CD4-positive, alpha-beta memory T cell (primary cell): ENCODE data around the gene NOX3. TPM values are rescaled to one million over a fixed set of nuclear protein-coding genes. Genes with fewer than 3 reads are reported as not detected.

Experiments
- CTCF ChIA-PET: fragments of 350-600 bp; sonication (Branson Sonifier 250); formaldehyde crosslinking; loops from one replicate; lab custom pipeline; 2021; ENCODE audit warnings: inconsistent platforms; ENCODE audit not compliant: partially characterized antibody; lab: Charles Lee
- POLR2A ChIA-PET: fragments of 350-600 bp; sonication (Branson Sonifier 250); formaldehyde crosslinking; loops from one replicate; lab custom pipeline; 2021; ENCODE audit not compliant: partially characterized antibody; lab: Charles Lee
- DNase-seq, 5 donors: peaks; one replicate each; pipeline versions ENCODE4 v3.0.0 to v3.0.0-alpha.2; 2020 to 2022; ENCODE audit warnings: mixed read lengths in 1 of 5
- H3K27ac ChIP-seq: one replicate; pipeline ENCODE4 v1.7.0; 2013; ENCODE audit warnings: low read depth, low read length
- H3K27me3 ChIP-seq: 2 replicates; pipeline ENCODE4 v1.7.0; 2013; ENCODE audit warnings: mild to moderate bottlenecking, low read length, moderate library complexity; ENCODE audit not compliant: insufficient read depth
- H3K36me3 ChIP-seq: 2 replicates; pipeline ENCODE4 v1.7.0; 2013; ENCODE audit warnings: mild to moderate bottlenecking, low read length, moderate library complexity; ENCODE audit not compliant: insufficient read depth
- H3K4me1 ChIP-seq: 2 replicates; pipeline ENCODE4 v1.7.0; 2013; ENCODE audit warnings: mild to moderate bottlenecking, low read length, moderate library complexity; ENCODE audit not compliant: insufficient read depth
- H3K4me3 ChIP-seq, 2 donors: one replicate each; pipeline ENCODE4 v1.7.0; 2013; ENCODE audit warnings: low read length in 2 of 2, mild to moderate bottlenecking in 1 of 2
- H3K9me3 ChIP-seq, 2 donors: one replicate each; pipeline ENCODE4 v1.7.0; 2013; ENCODE audit warnings: low read length in 2 of 2, control low read depth in 1 of 2; ENCODE audit not compliant: control insufficient read depth in 1 of 2
- H3K27ac Mint-ChIP-seq, 7 donors: one replicate each; pipeline ENCODE4 v1.8.0; 2020 to 2021; ENCODE audit warnings: mixed read lengths in 7 of 7, mild to moderate bottlenecking in 6 of 7, inconsistent platforms in 3 of 7, moderate library complexity in 3 of 7
- H3K27me3 Mint-ChIP-seq, 2 donors: one replicate each; pipeline ENCODE4 v1.8.0; 2020 to 2021; ENCODE audit warnings: mixed read lengths in 2 of 2
- H3K36me3 Mint-ChIP-seq, 2 donors: one replicate each; pipeline ENCODE4 v1.8.0; 2020 to 2021; ENCODE audit warnings: mixed read lengths in 2 of 2, inconsistent platforms in 1 of 2, mild to moderate bottlenecking in 1 of 2
- H3K4me1 Mint-ChIP-seq, 4 donors: one replicate each; pipeline ENCODE4 v1.8.0; 2020 to 2021; ENCODE audit warnings: mixed read lengths in 4 of 4, mild to moderate bottlenecking in 1 of 4
- H3K4me3 Mint-ChIP-seq, 8 donors: one replicate each; pipeline ENCODE4 v1.8.0; 2020 to 2021; ENCODE audit warnings: mixed read lengths in 8 of 8, mild to moderate bottlenecking in 7 of 8, moderate library complexity in 6 of 8, inconsistent platforms in 3 of 8
- H3K9me3 Mint-ChIP-seq, 8 donors: one replicate each; pipeline ENCODE4 v1.8.0; 2020 to 2021; ENCODE audit warnings: mixed read lengths in 8 of 8, mild to moderate bottlenecking in 5 of 8, inconsistent platforms in 3 of 8, moderate library complexity in 1 of 8
- intact Hi-C: fragments of 100-400 bp; cut with micrococcal nuclease; formaldehyde crosslinking; loops from one replicate; pipeline ENCODE4 v1.15.1; 2023
- polyA plus RNA-seq, 2 donors: library from polyadenylated mRNA; unstranded; fragments of 300-500 nt; fragmentation: Illumina TruSeq; gene quantifications; one replicate each; pipeline ENCODE4 v1.2.3, GENCODE V29; 2021
- total RNA-seq, 2 experiments: library from RNA; stranded (reverse); gene quantifications; one replicate each; pipeline ENCODE4 v1.2.3, GENCODE V29; 2021

The NOX3 gene
- total and polyA plus RNA-seq, 4 experiments from 2014 or later: not detected

- CTCF ChIA-PET: no interaction called here
- no peak overlapping the region for H3K4me3 ChIP-seq
- H3K4me1 Mint-ChIP-seq: no peaks in the 10 kb centered on the region
- DNase-seq: no peak
- no peaks in the 10 kb centered on the region for H3K36me3 Mint-ChIP-seq
- intact Hi-C loops: no loop called here
- no peaks in the 10 kb centered on the region for H3K4me1 ChIP-seq
- H3K27me3 Mint-ChIP-seq: no peaks in the 10 kb centered on the region
- H3K27ac Mint-ChIP-seq: no peak overlapping the region
- no peaks in the 10 kb centered on the region for H3K27me3 ChIP-seq
- H3K9me3 ChIP-seq: no peaks in the 10 kb centered on the region
- H3K27ac ChIP-seq: no peak overlapping the region
- POLR2A ChIA-PET: no interaction called here
- no peaks in the 10 kb centered on the region for H3K9me3 Mint-ChIP-seq
- no peak overlapping the region for H3K4me3 Mint-ChIP-seq
- H3K36me3 ChIP-seq: no peaks in the 10 kb centered on the region
Observed at GRCh38 chr6:155432293-155432692, 23.3 kb downstream of the NOX3 start.

DNA sequence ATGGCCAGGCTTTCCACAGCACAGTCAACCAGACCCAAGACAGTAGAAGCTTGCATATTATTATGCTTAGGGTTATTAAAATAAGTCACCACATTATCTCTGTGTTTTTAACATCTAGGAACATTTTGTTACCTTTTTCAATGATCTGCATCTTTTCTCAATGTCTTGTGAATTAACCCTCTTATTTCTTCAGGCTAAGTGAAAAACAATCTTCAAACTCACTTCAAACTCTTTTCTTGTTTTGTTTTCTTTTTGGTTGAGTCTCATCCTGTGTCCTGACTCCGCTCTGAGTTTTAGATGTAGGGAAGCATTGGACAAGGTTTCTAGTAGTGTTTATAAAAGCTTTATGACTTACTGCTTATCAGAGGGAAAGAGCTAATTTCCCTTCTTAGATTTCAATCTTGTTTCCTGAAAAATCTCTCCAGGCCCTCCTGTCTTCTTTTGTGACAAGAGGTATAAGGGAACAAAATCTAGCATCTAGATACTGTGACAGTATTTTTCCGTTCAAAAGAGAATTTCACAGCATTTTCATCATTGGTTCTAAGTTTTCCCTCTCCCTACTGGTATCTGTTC, 26.2 kb downstream of the NOX3 start:
- no peaks in the 10 kb centered on the region for H3K9me3 Mint-ChIP-seq
- no peaks in the 10 kb centered on the region for H3K4me1 Mint-ChIP-seq
- no peaks in the 10 kb centered on the region for H3K36me3 ChIP-seq
- H3K4me3 ChIP-seq: no peak overlapping the region
- no peaks in the 10 kb centered on the region for H3K27me3 Mint-ChIP-seq
- no peaks in the 10 kb centered on the region for H3K36me3 Mint-ChIP-seq
- no peak overlapping the region for H3K4me3 Mint-ChIP-seq
- no peaks in the 10 kb centered on the region for H3K9me3 ChIP-seq
- CTCF ChIA-PET: interaction anchor here (1.0 kb wide), 1 partner anchor 11 kb away, joined by 4 read pairs; no protein-coding TSS in a partner anchor
- POLR2A ChIA-PET: no interaction called here
- no peak overlapping the region for H3K27ac Mint-ChIP-seq
- no peak overlapping the region for H3K27ac ChIP-seq
- no peak for DNase-seq
- intact Hi-C loops: no loop called here
- H3K27me3 ChIP-seq: no peaks in the 10 kb centered on the region
- H3K4me1 ChIP-seq: no peaks in the 10 kb centered on the region

- peak overlapping the region in 3 of 7 donors; percentile 24 to 45 (median 37) for H3K27ac Mint-ChIP-seq
- Histone ChIP-seq H3K4me1 (no peaks in the 10 kb centered on the region), H3K36me3 (no peaks in the 10 kb centered on the region), H3K4me3 (no peak overlapping the region), H3K27me3 (no peaks in the 10 kb centered on the region), H3K9me3 (no peaks in the 10 kb centered on the region), H3K27ac (no peak overlapping the region)
- H3K4me3 Mint-ChIP-seq: no peak overlapping the region
- intact Hi-C loops: no loop called here
- no peaks in the 10 kb centered on the region for H3K27me3 Mint-ChIP-seq
- H3K9me3 Mint-ChIP-seq: no peaks in the 10 kb centered on the region
- CTCF ChIA-PET: interaction anchor here (0.9 kb wide), 1 partner anchor 111 kb away, joined by 3 read pairs; no protein-coding TSS in a partner anchor
- DNase-seq: no peak
- no peaks in the 10 kb centered on the region for H3K36me3 Mint-ChIP-seq
- no peaks in the 10 kb centered on the region for H3K4me1 Mint-ChIP-seq
- POLR2A ChIA-PET: no interaction called here
Observed at GRCh38 chr6:155426408-155426945, 29.2 kb downstream of the NOX3 start.

DNA sequence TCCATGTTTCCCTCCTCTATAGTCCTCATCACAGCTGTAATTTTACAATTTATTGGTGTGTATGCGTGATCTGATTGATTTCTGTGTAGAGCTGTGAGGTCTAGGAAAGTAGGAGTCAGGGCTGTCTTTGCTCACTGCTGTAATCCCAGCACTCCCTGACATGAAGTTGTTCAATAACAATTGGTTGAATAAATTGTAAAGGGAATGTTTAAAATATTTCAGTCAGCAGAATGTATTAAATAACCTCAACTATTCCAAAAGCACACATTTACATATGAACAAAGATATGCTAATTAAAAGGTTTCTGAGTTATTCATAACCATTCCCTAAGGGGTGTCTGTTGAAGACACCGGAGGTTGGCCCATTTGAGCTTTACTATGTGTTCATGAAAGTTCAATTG, 31.5 kb downstream of the NOX3 start:
- CTCF ChIA-PET: no interaction called here
- Mint-ChIP-seq H3K4me1 (peaks cover 14 to 21% (median 16%) of the 10 kb centered on the region in 4 donors), H3K27ac (no peak overlapping the region), H3K27me3 (no peaks in the 10 kb centered on the region), H3K36me3 (no peaks in the 10 kb centered on the region), H3K4me3 (no peak overlapping the region), H3K9me3 (no peaks in the 10 kb centered on the region)
- H3K9me3 ChIP-seq: no peaks in the 10 kb centered on the region
- intact Hi-C loops: no loop called here
- H3K4me1 ChIP-seq: peaks cover 14% of the 10 kb centered on the region
- no peak overlapping the region for H3K4me3 ChIP-seq
- H3K27me3 ChIP-seq: no peaks in the 10 kb centered on the region
- POLR2A ChIA-PET: no interaction called here
- no peak overlapping the region for H3K27ac ChIP-seq
- DNase-seq: no peak
- no peaks in the 10 kb centered on the region for H3K36me3 ChIP-seq

DNA sequence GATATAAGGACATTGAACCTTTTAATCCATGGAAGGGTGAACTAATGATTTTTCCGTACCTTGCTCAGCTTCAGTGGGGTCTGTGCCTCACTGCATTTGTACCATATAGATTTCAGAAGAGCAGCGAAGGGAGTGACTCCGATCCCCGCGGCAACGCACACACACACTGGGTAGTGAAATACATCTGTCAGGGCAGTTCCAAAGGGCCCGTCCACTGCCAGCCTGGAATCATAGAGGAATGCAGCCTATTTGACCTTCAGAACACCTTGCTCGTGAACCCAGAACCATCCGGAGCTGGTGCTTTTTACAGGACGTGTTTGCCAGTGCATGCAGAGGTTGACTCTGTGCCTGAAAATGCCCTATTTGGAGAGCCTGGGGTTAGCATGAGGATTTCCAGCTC, 33.0 kb downstream of the NOX3 start:
- no peaks in the 10 kb centered on the region for H3K27me3 ChIP-seq
- CTCF ChIA-PET: no interaction called here
- Mint-ChIP-seq H3K4me1 (peaks cover 26 to 37% (median 31%) of the 10 kb centered on the region in 4 donors), H3K9me3 (no peaks in the 10 kb centered on the region), H3K27ac (no peak overlapping the region), H3K27me3 (no peaks in the 10 kb centered on the region), H3K4me3 (no peak overlapping the region), H3K36me3 (no peaks in the 10 kb centered on the region)
- no peak overlapping the region for H3K4me3 ChIP-seq
- H3K27ac ChIP-seq: no peak overlapping the region
- POLR2A ChIA-PET: no interaction called here
- no peaks in the 10 kb centered on the region for H3K36me3 ChIP-seq
- DNase-seq: no peak
- no peaks in the 10 kb centered on the region for H3K9me3 ChIP-seq
- H3K4me1 ChIP-seq: peaks cover 29% of the 10 kb centered on the region
- intact Hi-C loops: no loop called here

GRCh38 chr6:155420492-155420891, 35.1 kb downstream of the NOX3 start:
- CTCF ChIA-PET: interaction anchor here (1.2 kb wide), 1 partner anchor 9 kb away, joined by 4 read pairs; no protein-coding TSS in a partner anchor
- peaks cover 34% of the 10 kb centered on the region for H3K4me1 ChIP-seq
- POLR2A ChIA-PET: no interaction called here
- no peaks in the 10 kb centered on the region for H3K36me3 Mint-ChIP-seq
- H3K4me3 ChIP-seq: no peak overlapping the region
- no peaks in the 10 kb centered on the region for H3K27me3 ChIP-seq
- H3K4me3 Mint-ChIP-seq: peak overlapping the region in 4 of 8 donors; percentile 8 to 69 (median 18)
- no peaks in the 10 kb centered on the region for H3K9me3 Mint-ChIP-seq
- intact Hi-C loops: no loop called here
- H3K27ac ChIP-seq: no peak overlapping the region
- no peaks in the 10 kb centered on the region for H3K36me3 ChIP-seq
- no peaks in the 10 kb centered on the region for H3K9me3 ChIP-seq
- H3K27ac Mint-ChIP-seq: peak overlapping the region in 6 of 7 donors; percentile 15 to 93 (median 76)
- no peaks in the 10 kb centered on the region for H3K27me3 Mint-ChIP-seq
- no peak for DNase-seq
- peaks cover 32 to 46% (median 39%) of the 10 kb centered on the region in 4 donors for H3K4me1 Mint-ChIP-seq

GRCh38 chr6:155419161-155419560, 36.5 kb downstream of the NOX3 start:
- intact Hi-C loops: loop anchor here (10.0 kb wide), 1 partner anchor 244 kb away; no protein-coding TSS in a partner anchor
- no peak for DNase-seq
- H3K27ac Mint-ChIP-seq: peak overlapping the region; percentile 93 to 99 (median 98)
- no peaks in the 10 kb centered on the region for H3K36me3 ChIP-seq
- H3K27me3 Mint-ChIP-seq: no peaks in the 10 kb centered on the region
- no peaks in the 10 kb centered on the region for H3K9me3 Mint-ChIP-seq
- H3K4me1 Mint-ChIP-seq: peaks cover 32 to 46% (median 39%) of the 10 kb centered on the region in 4 donors
- H3K4me1 ChIP-seq: peaks cover 34% of the 10 kb centered on the region
- ChIA-PET POLR2A (interaction anchor here (2.8 kb wide), 1 partner anchor 105 kb away, joined by 18 read pairs; the partner anchor contains the start of gene TFB1M), CTCF (interaction anchor here (1.2 to 1.5 kb wide), 3 partner anchors 9 to 11 kb away, joined by 3 to 4 read pairs (median 4); no protein-coding TSS in a partner anchor)
- H3K4me3 ChIP-seq: peak overlapping the region in 1 of 2 donors; percentile 49
- no peaks in the 10 kb centered on the region for H3K9me3 ChIP-seq
- peak overlapping the region; percentile 69 for H3K27ac ChIP-seq
- no peaks in the 10 kb centered on the region for H3K27me3 ChIP-seq
- no peaks in the 10 kb centered on the region for H3K36me3 Mint-ChIP-seq
- H3K4me3 Mint-ChIP-seq: peak overlapping the region in 7 of 8 donors; percentile 82 to 94 (median 89)
